SW 1271 (cell line): Measurements from ENCODE around the gene TRIM9.
"Not testable (repeated sequence)": the region's sequence is repeated elsewhere in the genome, so short reads cannot be mapped to it uniquely, and the experiment has no call there.

Source experiments
- DNase-seq, 2 experiments: peaks; one replicate each; lab custom pipeline; 2025; lab: John Stamatoyannopoulos, UW

Gene TRIM9

DNA sequence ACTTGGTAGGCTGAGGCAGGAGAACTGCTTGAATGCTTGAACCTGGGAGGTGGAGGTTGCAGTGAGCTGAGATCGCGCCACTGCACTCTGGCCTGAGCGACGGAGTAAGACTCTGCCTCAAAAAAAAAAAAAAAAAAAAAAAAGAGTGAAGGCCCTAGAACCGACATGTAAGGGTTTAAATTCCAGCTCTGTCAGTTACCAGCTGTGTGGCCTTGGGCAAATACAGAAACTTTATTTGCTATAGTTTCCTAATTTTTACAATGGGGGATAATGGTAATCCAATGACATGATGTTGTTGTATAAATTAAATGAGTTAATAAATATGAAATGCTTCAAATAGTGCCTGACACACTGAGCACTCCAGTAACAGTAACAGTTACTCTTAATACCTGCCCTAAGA lies 131.0 kb downstream of the TRIM9 start:
- no peak for DNase-seq

- peak; percentile 12 to 84 for DNase-seq
These were observed 133.2 kb downstream of the TRIM9 start for GRCh38 chr14:50961605-50962221.

- DNase-seq = no peak
These were observed 137.6 kb downstream of the TRIM9 start for GRCh38 chr14:50957296-50957695.

- DNase-seq = not testable (repeated sequence)
These were observed 138.5 kb downstream of the TRIM9 start for GRCh38 chr14:50956421-50956820.

- peak; percentile 92 to 97 for DNase-seq
These were observed 139.4 kb downstream of the TRIM9 start for GRCh38 chr14:50955373-50956043.

DNA sequence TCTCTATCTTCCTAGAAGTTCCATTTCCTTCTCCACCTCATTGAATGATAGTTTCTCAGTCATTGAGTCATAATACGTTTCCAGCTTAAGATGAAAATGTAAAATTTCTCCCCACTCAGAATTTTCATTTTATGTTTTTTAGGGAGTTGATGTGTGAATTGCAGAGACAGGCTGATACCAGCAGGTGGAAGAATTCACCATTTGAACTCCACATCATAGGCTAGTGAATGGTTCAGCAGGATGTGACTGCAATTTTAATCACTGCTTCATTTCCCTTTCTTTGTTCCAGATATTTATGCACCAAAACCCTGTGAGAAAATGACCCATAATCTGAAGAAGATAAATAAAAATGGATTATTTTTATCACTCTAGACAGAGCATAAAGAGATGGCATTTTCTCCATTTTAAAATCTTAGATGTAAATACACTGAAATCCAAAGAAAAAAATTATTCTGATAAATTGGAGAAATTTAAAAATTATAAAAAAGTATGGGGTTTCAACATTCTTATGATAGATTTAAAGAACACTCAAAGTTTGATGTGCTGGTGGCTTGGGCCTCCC lies 140.0 kb downstream of the TRIM9 start:
- DNase-seq = peak in 1 of 2 experiments; percentile 60

GRCh38 chr14:50953502-50953901 lies 141.4 kb downstream of the TRIM9 start:
- no peak for DNase-seq

DNA sequence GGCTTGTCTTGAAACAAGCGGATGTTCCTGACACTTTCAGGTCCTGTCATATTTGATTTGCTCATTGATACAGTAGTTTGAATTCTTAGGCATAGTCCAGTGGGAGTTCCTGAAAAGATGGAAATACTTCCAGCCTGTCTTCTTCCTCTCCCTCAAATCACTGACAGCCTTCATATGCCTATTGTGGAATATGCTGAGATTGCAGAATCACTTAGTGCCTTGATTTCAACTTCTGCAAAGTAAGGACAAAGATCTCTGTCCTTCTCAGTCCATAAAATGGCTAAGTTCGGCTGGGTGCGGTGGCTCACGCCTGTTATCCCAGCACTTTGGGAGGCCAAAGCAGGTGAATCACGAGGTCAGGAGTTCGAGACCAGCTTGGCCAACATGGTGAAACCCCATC lies 143.9 kb downstream of the TRIM9 start:
- DNase-seq = no peak

DNA sequence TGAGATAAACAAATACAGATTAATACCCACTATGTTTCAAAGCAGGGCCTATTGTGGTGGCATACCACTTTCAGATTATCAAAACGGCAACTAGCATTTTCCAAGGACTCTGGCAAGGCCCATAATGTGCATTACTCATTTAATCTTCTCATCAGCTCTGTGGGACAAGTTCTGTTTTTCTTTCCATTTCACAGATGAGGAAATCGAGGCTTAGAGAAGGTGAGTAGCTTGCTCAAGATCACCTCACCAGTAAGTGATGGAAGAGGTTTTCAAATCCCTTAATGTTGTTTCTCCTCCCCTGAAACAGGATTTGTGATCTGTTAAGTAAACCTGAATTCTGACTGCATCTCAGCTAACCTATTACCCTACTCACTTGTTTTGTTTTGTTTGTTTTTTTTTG lies 146.7 kb downstream of the TRIM9 start:
- DNase-seq = no peak

- no peak for DNase-seq
These were observed 147.5 kb downstream of the TRIM9 start for GRCh38 chr14:50947446-50947845.

DNA sequence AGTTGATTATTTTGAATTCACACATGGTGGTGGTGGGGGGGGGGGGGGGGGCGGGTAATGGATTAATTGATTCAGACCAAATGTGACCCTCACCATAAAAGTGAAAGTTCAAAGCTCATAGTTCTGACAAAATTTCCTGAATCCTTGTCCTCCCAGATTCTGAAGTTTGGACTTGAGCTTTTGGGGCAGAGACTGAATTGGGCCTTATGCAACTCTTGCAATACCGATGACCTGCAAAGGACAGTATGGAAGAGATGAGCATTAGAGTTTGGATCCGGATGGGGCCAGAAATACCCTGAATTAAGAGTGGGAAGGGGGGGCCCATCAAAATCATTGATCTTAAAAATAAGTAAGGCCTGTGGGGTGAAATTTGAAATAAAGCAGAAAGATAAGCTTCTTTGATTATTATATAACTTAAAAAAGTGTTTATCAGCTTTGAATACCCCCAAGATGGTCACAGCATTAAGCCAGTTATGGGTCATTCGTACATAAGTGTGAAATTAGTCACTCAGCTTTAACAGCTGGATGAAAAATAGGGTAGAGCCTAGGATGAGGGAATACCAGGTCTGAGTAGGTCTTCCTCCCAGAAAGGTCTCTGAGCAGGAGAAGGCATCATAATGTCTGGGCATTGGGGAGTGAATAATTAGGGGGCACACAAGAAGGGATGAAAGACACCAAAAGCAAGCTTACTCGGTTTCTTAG lies 148.5 kb downstream of the TRIM9 start:
- DNase-seq = no peak

- DNase-seq = peak in 1 of 2 experiments; percentile 77
These were observed 150.1 kb downstream of the TRIM9 start for GRCh38 chr14:50944647-50945413.

DNA sequence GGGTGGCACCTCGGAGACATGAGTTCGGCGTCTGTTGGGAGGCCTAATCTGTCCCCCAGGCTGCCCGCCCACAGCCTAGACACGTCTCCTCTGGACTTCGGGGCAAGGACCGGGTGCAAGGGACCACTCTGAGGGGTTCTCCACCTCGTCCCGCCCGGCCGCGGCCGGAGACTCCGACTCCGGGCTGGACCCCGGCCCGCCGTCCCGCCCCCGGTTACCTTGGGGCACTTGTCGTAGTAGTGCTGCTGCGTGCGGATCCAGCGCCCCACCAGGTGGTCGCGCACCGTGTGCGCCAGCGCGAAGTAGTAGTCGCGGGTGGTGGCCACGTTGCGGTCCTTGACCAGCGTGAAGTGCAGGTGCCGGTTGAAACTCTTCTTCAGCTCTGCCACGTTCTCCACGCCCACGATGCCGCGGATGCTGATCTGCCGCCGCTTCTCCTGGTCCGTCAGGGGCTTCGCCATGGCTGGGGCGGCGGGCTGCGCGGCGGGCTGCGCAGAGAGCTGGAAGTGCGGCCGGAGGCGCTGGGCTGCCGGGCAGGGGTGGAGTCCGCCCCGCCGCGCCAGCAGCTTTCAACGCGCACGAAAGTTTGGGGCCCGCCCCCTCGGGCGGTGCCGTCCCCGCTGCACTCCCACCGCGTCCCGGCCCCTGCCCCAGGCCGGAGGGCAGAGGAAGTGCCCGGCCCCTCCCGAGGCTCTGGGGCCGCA lies 150.8 kb downstream of the TRIM9 start, which contains the start of gene PYGL:
PYGL (minus strand) TSS at position 541 of the 704 bp plus-strand sequence; CDS start at position 461, 80 bp downstream.
- DNase-seq = peak; percentile 43 to 79

DNA sequence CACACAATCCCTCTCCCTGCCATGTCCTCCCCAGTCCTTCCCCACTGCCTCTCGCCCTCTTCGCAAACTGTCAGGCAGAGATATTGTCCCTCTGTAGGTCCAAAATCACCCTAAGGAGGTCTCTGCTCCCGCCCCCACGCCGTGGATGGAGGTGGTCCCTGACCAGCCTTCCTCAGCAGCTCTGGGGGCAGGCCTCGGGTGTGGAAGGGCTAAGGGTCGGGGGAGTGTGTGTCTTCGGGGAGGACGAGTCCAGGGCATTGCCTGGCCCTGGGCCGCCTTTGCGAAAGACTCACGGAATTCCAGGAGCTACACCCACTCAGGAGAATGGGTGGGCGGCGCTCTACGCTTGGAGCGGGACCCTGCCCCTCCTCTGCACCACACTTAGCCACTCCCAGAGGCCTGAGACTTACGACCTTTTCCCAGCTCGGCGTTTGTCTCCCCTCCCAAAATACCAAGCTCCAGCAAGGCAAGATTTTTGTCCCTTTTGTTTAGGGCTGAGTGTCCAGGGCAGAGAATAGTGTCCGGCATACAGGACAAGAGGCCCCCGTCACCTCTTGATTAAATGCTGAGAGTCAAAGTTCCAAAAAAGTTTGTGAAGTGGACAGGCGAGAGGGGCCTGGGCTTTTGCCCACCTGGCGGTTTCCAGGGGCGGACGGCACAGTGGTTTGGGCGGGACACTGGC lies 151.5 kb downstream of the TRIM9 start:
- peak; percentile 36 to 82 for DNase-seq

GRCh38 chr14:50941638-50942037 lies 153.3 kb downstream of the TRIM9 start:
- not testable (repeated sequence) for DNase-seq

GRCh38 chr14:50941151-50941550 lies 153.8 kb downstream of the TRIM9 start:
- no peak for DNase-seq

GRCh38 chr14:50937800-50938199 lies 157.1 kb downstream of the TRIM9 start:
- DNase-seq = no peak

DNA sequence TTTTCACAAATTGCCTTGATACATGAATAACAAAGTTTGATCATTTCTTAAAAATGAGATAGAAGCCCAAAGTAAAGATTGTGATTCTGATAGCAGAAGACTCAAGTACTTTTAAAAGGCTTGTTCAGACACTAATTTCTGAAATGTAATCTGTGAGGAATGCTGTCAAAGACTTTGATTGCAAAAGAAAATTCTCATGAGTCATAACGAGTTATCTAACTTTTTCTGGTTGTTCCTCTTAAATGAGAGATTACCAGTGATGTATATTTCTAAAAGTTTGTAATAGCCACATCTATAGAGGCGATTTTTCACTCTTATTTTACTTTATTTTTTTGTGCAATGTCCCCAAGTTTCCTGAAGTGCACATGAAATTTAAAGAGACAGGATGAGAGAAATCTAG lies 157.6 kb downstream of the TRIM9 start:
- DNase-seq = peak in 1 of 2 experiments; percentile 25

- DNase-seq = no peak
These were observed 158.0 kb downstream of the TRIM9 start for GRCh38 chr14:50936882-50937281.

- DNase-seq = no peak
These were observed 158.9 kb downstream of the TRIM9 start for GRCh38 chr14:50936016-50936340.
